SH-SY5Y (cell line): ENCODE results near the gene FAM168A.

Experiments used
- GATA2 ChIP-seq: IDR thresholded peaks from 2 replicates; pipeline ENCODE4 v1.6.1; 2011; ENCODE audit warnings: mild to moderate bottlenecking, low read depth, low read length
- GATA3 ChIP-seq: IDR thresholded peaks from 2 replicates; pipeline ENCODE4 v1.6.1; 2011; ENCODE audit warnings: low read depth, mild to moderate bottlenecking, low read length, moderate library complexity

DNA sequence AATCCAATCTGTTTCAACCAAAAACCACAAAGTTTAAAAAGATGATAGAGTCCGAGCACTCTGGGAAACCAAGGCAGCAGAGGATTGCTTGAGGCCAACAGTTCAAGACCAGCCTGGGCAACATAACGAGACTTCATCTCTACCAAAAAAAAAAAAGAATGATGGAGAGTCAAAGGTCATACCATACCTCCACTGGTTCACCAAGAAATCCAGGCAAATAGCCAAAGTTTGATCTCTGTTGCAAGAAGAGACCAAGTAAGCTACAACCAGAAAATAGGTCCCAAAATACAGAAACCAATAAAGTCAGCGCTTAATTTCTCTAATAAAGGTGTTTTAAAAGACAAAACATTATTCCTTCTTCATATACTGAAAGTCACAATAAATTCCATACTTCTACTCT lies 13.1 kb downstream of the FAM168A start:
- TF ChIP-seq GATA2 (no peak), GATA3 (no peak)
